Hepatocyte (in vitro differentiated cells): Measurements from ENCODE around the gene XPO6. TPM values are rescaled to one million over a fixed set of nuclear protein-coding genes. Genes with fewer than 3 reads are reported as not detected.

ENCODE experiments used
- DNase-seq: peaks from one replicate; pipeline ENCODE4 v3.0.0-alpha.2; 2016; ENCODE audit warnings: low spot score
- H2AFZ ChIP-seq: fragments of 200-600 bp; sonication (generic); 2 replicates; pipeline ENCODE4 v1.6.0; 2016; ENCODE audit warnings: antibody characterized with exemption, mild to moderate bottlenecking
- H3K27ac ChIP-seq: fragments of 200-600 bp; sonication (generic); 2 replicates; pipeline ENCODE4 v1.5.1; 2016; ENCODE audit warnings: mild to moderate bottlenecking
- H3K27me3 ChIP-seq: fragments of 200-600 bp; sonication (generic); 2 replicates; pipeline ENCODE4 v1.6.1; 2016
- H3K36me3 ChIP-seq: fragments of 200-600 bp; sonication (generic); replicated peaks from 2 replicates; pipeline ENCODE4 v1.5.1; 2016; ENCODE audit warnings: low read depth; ENCODE audit not compliant: insufficient read depth
- H3K4me1 ChIP-seq: fragments of 200-600 bp; sonication (generic); 2 replicates; pipeline ENCODE4 v1.5.1; 2016; ENCODE audit warnings: mild to moderate bottlenecking, moderate library complexity; ENCODE audit not compliant: insufficient read depth
- H3K4me2 ChIP-seq: fragments of 200-600 bp; sonication (generic); 2 replicates; pipeline ENCODE4 v1.6.0; 2016
- H3K4me3 ChIP-seq: fragments of 200-600 bp; sonication (generic); 2 replicates; pipeline ENCODE4 v1.5.1; 2016; ENCODE audit warnings: mild to moderate bottlenecking
- H3K79me2 ChIP-seq: fragments of 200-600 bp; sonication (generic); 2 replicates; pipeline ENCODE4 v1.6.0; 2017; ENCODE audit warnings: mild to moderate bottlenecking
- H3K9me2 ChIP-seq: fragments of 200-600 bp; sonication (generic); replicated peaks from 2 replicates; pipeline ENCODE4 v1.6.0; 2017; ENCODE audit warnings: mild to moderate bottlenecking; ENCODE audit not compliant: insufficient read depth
- H3K9me3 ChIP-seq: fragments of 200-600 bp; sonication (generic); 2 replicates; pipeline ENCODE4 v1.5.1; 2016; ENCODE audit warnings: low read depth, mild to moderate bottlenecking
- H4K20me1 ChIP-seq: fragments of 200-600 bp; sonication (generic); 2 replicates; pipeline ENCODE4 v1.6.0; 2016; ENCODE audit warnings: mild to moderate bottlenecking; ENCODE audit not compliant: insufficient read depth, poor library complexity, severe bottlenecking
- CTCF ChIP-seq: fragments of 200-600 bp; sonication (generic); IDR thresholded peaks from 2 replicates; pipeline ENCODE4 v1.5.1; 2016; ENCODE audit warnings: antibody characterized with exemption, mild to moderate bottlenecking; ENCODE audit not compliant: poor library complexity
- EZH2 ChIP-seq: fragments of 200-600 bp; sonication (generic); IDR thresholded peaks from 2 replicates; pipeline ENCODE4 v1.6.1; 2016; ENCODE audit warnings: antibody characterized with exemption, mild to moderate bottlenecking, borderline replicate concordance
- EZH2phosphoT487 ChIP-seq: fragments of 200-600 bp; sonication (generic); IDR thresholded peaks from one replicate; pipeline ENCODE4 v1.6.1; 2018; ENCODE audit warnings: antibody characterized with exemption, mild to moderate bottlenecking, low read depth, moderate library complexity; ENCODE audit not compliant: unreplicated experiment, severe bottlenecking
- WGBS: methylation state at CpG from one replicate; pipeline ENCODE4 v1.1.6; 2016; ENCODE audit warnings: low lambda C conversion rate; ENCODE audit errors: missing lambda C conversion rate; 5-methylcytosine and 5-hydroxymethylcytosine counted together
- polyA plus RNA-seq: library from polyadenylated mRNA; unstranded; fragments of >200 nt; fragmentation: Nextera tagmentation; extraction: Ambion mirVana; gene quantifications from 2 replicates; pipeline ENCODE4 v1.2.1, GENCODE V29; 2016
- total RNA-seq: library from RNA; depleted of rRNA; stranded (reverse); fragments of >200 nt; gene quantifications from 2 replicates; pipeline ENCODE4 v1.2.3, GENCODE V29; 2014

Gene XPO6
- total and polyA plus RNA-seq, 2 experiments from 2014 or later, result 39.8 to 111 TPM

- Histone ChIP-seq H2AFZ (no peak overlapping the region), H3K4me3 (no peak overlapping the region), H3K9me2 (no peaks in the 10 kb centered on the region), H3K27me3 (peaks cover 65% of the 10 kb centered on the region), H3K27ac (no peak overlapping the region), H3K79me2 (no peaks in the 10 kb centered on the region), H3K4me2 (no peak overlapping the region), H3K36me3 (no peaks in the 10 kb centered on the region), H4K20me1 (no peaks in the 10 kb centered on the region), H3K4me1 (no peaks in the 10 kb centered on the region), H3K9me3 (no peaks in the 10 kb centered on the region)
- 60% methylated on average over 3 of the region's 3 CpGs for WGBS
- DNase-seq, result no peak
- TF ChIP-seq CTCF (no peak), EZH2 (no peak), EZH2phosphoT487 (no peak)
Measured at GRCh38 chr16:28064150-28064549, 147.6 kb downstream of the XPO6 start.

GRCh38 chr16:28063591-28064061 is 148.1 kb downstream of the XPO6 start, which contains the start of gene GSG1L:
TSS of gene GSG1L (minus strand) at chr16:28063714. CDS start at chr16:28063424, 290 bp downstream.
- Histone ChIP-seq H3K4me2 (peak within 1 kb of the TSS; percentile 75), H3K4me3 (no peak within 1 kb of the TSS), H3K9me2 (no peaks in the 10 kb centered on the region), H3K36me3 (no peaks in the 10 kb centered on the region), H3K4me1 (no peaks in the 10 kb centered on the region), H4K20me1 (no peaks in the 10 kb centered on the region), H3K79me2 (no peaks in the 10 kb centered on the region), H3K27me3 (peaks cover 71% of the 10 kb centered on the region), H3K27ac (no peak within 1 kb of the TSS), H3K9me3 (no peaks in the 10 kb centered on the region), H2AFZ (no peak within 1 kb of the TSS)
- TF ChIP-seq EZH2phosphoT487, result no peak
- TF ChIP-seq EZH2, result no peak
- peak; percentile 17 for TF ChIP-seq CTCF
- WGBS, result 35% methylated on average over 8 of the region's 54 CpGs
- DNase-seq, result peak; percentile 32

GRCh38 chr16:28062847-28063521 is 148.8 kb downstream of the XPO6 start:
- WGBS, result 0% methylated on average over 1 of the region's 99 CpGs
- Histone ChIP-seq H2AFZ (no peak overlapping the region), H3K4me3 (no peak overlapping the region)

More at GRCh38 chr16:28062847-28063521, 148.8 kb downstream of the XPO6 start:
- no peaks in the 10 kb centered on the region for H3K9me2 ChIP-seq
- H4K20me1 ChIP-seq, result no peaks in the 10 kb centered on the region
- H3K27ac ChIP-seq, result no peak overlapping the region
- H3K9me3 ChIP-seq, result no peaks in the 10 kb centered on the region
- no peaks in the 10 kb centered on the region for H3K79me2 ChIP-seq
- TF ChIP-seq EZH2 (no peak), CTCF (no peak), EZH2phosphoT487 (no peak)
- H3K4me1 ChIP-seq, result no peaks in the 10 kb centered on the region
- peak; percentile 32 for DNase-seq
- H3K4me2 ChIP-seq, result peak overlapping the region; percentile 75
- H3K27me3 ChIP-seq, result peaks cover 72% of the 10 kb centered on the region
- no peaks in the 10 kb centered on the region for H3K36me3 ChIP-seq
